Chondrocyte (in vitro differentiated cells): ENCODE measurements around the gene CENPS. TPM values are rescaled to one million over a fixed set of nuclear protein-coding genes. Genes with fewer than 3 reads are reported as not detected.

ENCODE experiments used
- DNase-seq: peaks from one replicate; pipeline ENCODE4 v3.0.0; 2021; ENCODE audit warnings: mixed read lengths, low spot score
- H3K27ac Mint-ChIP-seq: one replicate; pipeline ENCODE4 v1.8.0; 2021; ENCODE audit warnings: mild to moderate bottlenecking, moderate library complexity, mixed read lengths; ENCODE audit not compliant: unreplicated experiment
- H3K27me3 Mint-ChIP-seq: 2 replicates; pipeline ENCODE4 v1.8.0; 2021; ENCODE audit warnings: low read depth, mixed read lengths
- H3K36me3 Mint-ChIP-seq: 2 replicates; pipeline ENCODE4 v1.8.0; 2021; ENCODE audit warnings: low read depth, mixed read lengths
- H3K4me1 Mint-ChIP-seq: 2 replicates; pipeline ENCODE4 v1.8.0; 2021; ENCODE audit warnings: low read depth, mild to moderate bottlenecking, mixed read lengths
- H3K4me3 Mint-ChIP-seq: one replicate; pipeline ENCODE4 v1.8.0; 2021; ENCODE audit warnings: mild to moderate bottlenecking, moderate library complexity, mixed read lengths; ENCODE audit not compliant: unreplicated experiment
- H3K9me3 Mint-ChIP-seq: 2 replicates; pipeline ENCODE4 v1.8.0; 2021; ENCODE audit warnings: low read depth, mixed read lengths
- CTCF ChIP-seq: fragments of 200-600 bp; sonication (generic); IDR thresholded peaks from 2 replicates; pipeline ENCODE4 v1.5.0; 2021; ENCODE audit warnings: antibody characterized with exemption, mild to moderate bottlenecking, moderate library complexity
- total RNA-seq: library from RNA; stranded (reverse); gene quantifications from 3 replicates; pipeline ENCODE4 v1.2.1, GENCODE V29; 2021

The CENPS gene
- total RNA-seq, 1 donor from 2014 or later: 11.3 TPM

GRCh38 chr1:10437052-10437451, 6.8 kb downstream of the CENPS start:
- no peak overlapping the region for H3K27ac Mint-ChIP-seq
- H3K36me3 Mint-ChIP-seq: no peaks in the 10 kb centered on the region
- no peaks in the 10 kb centered on the region for H3K4me1 Mint-ChIP-seq
- H3K9me3 Mint-ChIP-seq: no peaks in the 10 kb centered on the region
- no peaks in the 10 kb centered on the region for H3K27me3 Mint-ChIP-seq
- TF ChIP-seq CTCF: no peak
- no peak for DNase-seq
- no peak overlapping the region for H3K4me3 Mint-ChIP-seq

DNA sequence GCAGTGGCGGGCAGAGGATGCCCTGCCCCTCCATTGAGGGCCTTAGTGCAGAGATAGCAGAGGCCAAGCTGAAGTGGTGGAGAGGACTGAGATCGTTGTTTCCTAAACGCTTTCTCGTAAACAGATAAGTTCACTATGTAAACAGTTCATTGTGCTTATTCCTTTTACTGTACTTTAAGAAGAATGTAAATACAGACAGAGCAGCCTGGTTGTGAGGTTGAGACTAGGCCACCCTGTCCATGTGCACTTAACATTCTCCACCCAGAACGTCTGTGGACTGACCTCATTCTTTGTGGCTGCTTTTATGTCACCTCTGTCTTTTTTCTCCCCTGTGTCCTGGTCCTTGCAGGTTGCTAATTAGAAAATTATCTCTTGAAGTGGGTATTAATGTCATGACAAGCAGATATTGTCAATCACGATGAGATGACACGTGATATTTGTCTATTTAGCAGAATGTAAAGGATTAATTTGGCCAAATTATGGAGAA, 8.5 kb downstream of the CENPS start:
- H3K9me3 Mint-ChIP-seq: no peaks in the 10 kb centered on the region
- no peak for TF ChIP-seq CTCF
- no peaks in the 10 kb centered on the region for H3K4me1 Mint-ChIP-seq
- H3K27me3 Mint-ChIP-seq: no peaks in the 10 kb centered on the region
- H3K4me3 Mint-ChIP-seq: no peak overlapping the region
- no peak overlapping the region for H3K27ac Mint-ChIP-seq
- no peak for DNase-seq
- H3K36me3 Mint-ChIP-seq: no peaks in the 10 kb centered on the region

DNA sequence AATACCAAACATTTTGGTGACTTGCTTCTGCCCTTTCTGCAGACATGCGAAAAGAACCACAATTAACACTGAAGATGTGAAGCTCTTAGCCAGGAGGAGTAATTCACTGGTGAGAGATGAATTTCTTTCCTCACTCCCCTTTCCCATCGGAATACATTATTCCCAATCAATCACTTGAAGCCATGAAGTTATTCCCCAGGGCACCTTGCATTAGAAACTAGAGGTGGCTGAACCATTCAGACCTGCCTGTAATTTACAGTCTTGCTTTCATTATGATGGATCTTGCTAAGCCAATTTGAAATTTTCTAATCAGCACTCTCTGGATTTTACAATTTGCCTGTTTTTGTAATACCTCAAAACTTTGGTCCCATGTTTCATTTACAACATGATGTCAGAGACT, 10.1 kb downstream of the CENPS start:
- TF ChIP-seq CTCF: no peak
- H3K27ac Mint-ChIP-seq: no peak overlapping the region

GRCh38 chr1:10440794-10441193, 10.6 kb downstream of the CENPS start:
- Mint-ChIP-seq H3K27me3 (no peaks in the 10 kb centered on the region), H3K9me3 (no peaks in the 10 kb centered on the region), H3K4me1 (no peaks in the 10 kb centered on the region), H3K4me3 (no peak overlapping the region), H3K27ac (no peak overlapping the region), H3K36me3 (no peaks in the 10 kb centered on the region)
- TF ChIP-seq CTCF: no peak
- DNase-seq: no peak

More for the DNA sequence above, 10.1 kb downstream of the CENPS start:
- H3K27me3 Mint-ChIP-seq: no peaks in the 10 kb centered on the region
- no peak overlapping the region for H3K4me3 Mint-ChIP-seq
- H3K36me3 Mint-ChIP-seq: no peaks in the 10 kb centered on the region
- H3K4me1 Mint-ChIP-seq: no peaks in the 10 kb centered on the region
- DNase-seq: no peak
- H3K9me3 Mint-ChIP-seq: no peaks in the 10 kb centered on the region

GRCh38 chr1:10444248-10444647, 14.0 kb downstream of the CENPS start:
- Mint-ChIP-seq H3K4me1 (no peaks in the 10 kb centered on the region), H3K4me3 (no peak overlapping the region), H3K36me3 (no peaks in the 10 kb centered on the region), H3K9me3 (no peaks in the 10 kb centered on the region), H3K27me3 (no peaks in the 10 kb centered on the region), H3K27ac (no peak overlapping the region)
- TF ChIP-seq CTCF: no peak
- DNase-seq: no peak
